H1 (cell line): ENCODE data around the gene SLC39A10. TPM values are rescaled to one million over a fixed set of nuclear protein-coding genes. Genes with fewer than 3 reads are reported as not detected.

Experiments
- CTCF ChIA-PET: fragments of 300-600 bp; sonication (Branson Sonifier 250); formaldehyde crosslinking; loops from one replicate; lab custom pipeline; 2021; ENCODE audit not compliant: partially characterized antibody; lab: Charles Lee
- POLR2A ChIA-PET: fragments of 300-600 bp; sonication (Branson Sonifier 250); formaldehyde crosslinking; loops from one replicate; lab custom pipeline; 2021; ENCODE audit warnings: inconsistent platforms; ENCODE audit not compliant: partially characterized antibody; lab: Charles Lee
- DNase-seq, 2 experiments: peaks; one replicate each; pipeline versions ENCODE4 v3.0.0 to v3.0.0-alpha.2; 2010 to 2022; ENCODE audit warnings: low spot score in 2 of 2, low read depth in 1 of 2, mixed read lengths in 1 of 2
- FAIRE-seq: peaks from 2 replicates; lab custom pipeline; 2011; peaks lifted over from hg19 to GRCh38; lab: Jason Lieb, UNC
- H2AFZ ChIP-seq: 2 replicates; pipeline ENCODE4 v1.8.1; 2012; ENCODE audit warnings: low read length, inconsistent platforms
- H2AK5ac ChIP-seq: 2 replicates; pipeline ENCODE4 v1.6.1; 2013; ENCODE audit warnings: low read depth, low read length
- H2BK120ac ChIP-seq: replicated peaks from 2 replicates; pipeline ENCODE3; 2013; ENCODE audit warnings: low read depth, low read length, inconsistent platforms
- H2BK12ac ChIP-seq: 2 replicates; pipeline ENCODE4 v1.6.1; 2013; ENCODE audit warnings: low read depth, low read length
- H2BK15ac ChIP-seq: 2 replicates; pipeline ENCODE4 v1.6.1; 2013; ENCODE audit warnings: low read length
- H2BK20ac ChIP-seq: 2 replicates; pipeline ENCODE4 v1.6.1; 2013; ENCODE audit warnings: low read length
- H2BK5ac ChIP-seq: 2 replicates; pipeline ENCODE4 v1.6.1; 2013; ENCODE audit warnings: low read depth, low read length
- H3K14ac ChIP-seq: 2 replicates; pipeline ENCODE4 v1.6.1; 2013; ENCODE audit warnings: inconsistent platforms; ENCODE audit not compliant: insufficient read length
- H3K18ac ChIP-seq: 2 replicates; pipeline ENCODE4 v1.6.1; 2013; ENCODE audit warnings: low read length; ENCODE audit errors: extremely low read depth
- H3K23ac ChIP-seq: 2 replicates; pipeline ENCODE4 v1.6.1; 2013; ENCODE audit warnings: inconsistent platforms; ENCODE audit not compliant: insufficient read length
- H3K23me2 ChIP-seq: 2 replicates; pipeline ENCODE4 v1.6.1; 2013; ENCODE audit warnings: low read depth, low read length
- H3K27ac ChIP-seq: 2 replicates; pipeline ENCODE4 v1.6.1; 2011; ENCODE audit warnings: low read depth, low read length, inconsistent platforms
- H3K27me3 ChIP-seq, 4 experiments: replicated peaks in 1 of 4; 1 replicate in 1 of 4; 2 replicates in 3 of 4; pipeline versions ENCODE4 v1.6.1 to v1.8.1; 2011 to 2013; ENCODE audit warnings: low read length in 3 of 4, mild to moderate bottlenecking in 3 of 4, inconsistent platforms in 2 of 4, mixed read lengths in 2 of 4, moderate library complexity in 1 of 4; ENCODE audit not compliant: control insufficient read depth in 3 of 4, insufficient read depth in 3 of 4; ENCODE audit errors: extremely low read depth in 1 of 4
- H3K36me3 ChIP-seq, 4 experiments: 2 replicates each; pipeline versions ENCODE4 v1.6.1 to v1.8.1; 2011 to 2013; ENCODE audit warnings: mild to moderate bottlenecking in 4 of 4, low read length in 3 of 4, moderate library complexity in 2 of 4, control low read depth in 1 of 4, inconsistent platforms in 1 of 4; ENCODE audit not compliant: insufficient read depth in 4 of 4, control insufficient read depth in 2 of 4
- H3K4ac ChIP-seq: replicated peaks from 2 replicates; pipeline ENCODE3; 2013; ENCODE audit warnings: low read length, low read depth, mixed read lengths, inconsistent platforms; ENCODE audit not compliant: insufficient read length
- H3K4me1 ChIP-seq, 4 experiments: replicated peaks in 1 of 4; 1 replicate in 1 of 4; 2 replicates in 3 of 4; pipeline versions ENCODE4 v1.6.1 to v1.8.1; 2011 to 2013; ENCODE audit warnings: low read length in 3 of 4, inconsistent platforms in 2 of 4, mixed read lengths in 1 of 4; ENCODE audit not compliant: insufficient read depth in 4 of 4, control insufficient read depth in 3 of 4
- H3K4me2 ChIP-seq, 2 experiments: 2 replicates each; pipeline versions ENCODE4 v1.6.1 to v1.8.1; 2011 to 2013; ENCODE audit warnings: low read depth in 2 of 2, low read length in 2 of 2, control low read depth in 1 of 2, inconsistent platforms in 1 of 2, mild to moderate bottlenecking in 1 of 2; ENCODE audit not compliant: insufficient read depth in 1 of 2
- H3K4me3 ChIP-seq, 4 experiments: fragments of 200-600, 300-600 bp in 1 of 4; sonication (generic), shearing (Covaris generic), sonication (Bioruptor Twin) in 1 of 4; 2 replicates each; pipeline versions ENCODE4 v1.5.1 to v1.8.1; 2011 to 2016; ENCODE audit warnings: low read length in 4 of 4, low read depth in 3 of 4, control low read depth in 2 of 4, inconsistent platforms in 2 of 4, mild to moderate bottlenecking in 2 of 4, mixed read lengths in 1 of 4, moderate library complexity in 1 of 4; ENCODE audit not compliant: insufficient read depth in 2 of 4; ENCODE audit errors: extremely low read depth in 1 of 4
- H3K56ac ChIP-seq: replicated peaks from 2 replicates; pipeline ENCODE3; 2013; ENCODE audit warnings: low read depth, mild to moderate bottlenecking, mixed read lengths, low read length, inconsistent platforms; ENCODE audit not compliant: insufficient read length
- H3K79me1 ChIP-seq: 2 replicates; pipeline ENCODE4 v1.6.1; 2013; ENCODE audit warnings: low read depth, low read length, control low read depth
- H3K79me2 ChIP-seq, 2 experiments: 2 replicates each; pipeline versions ENCODE4 v1.6.1 to v1.8.1; 2012 to 2013; ENCODE audit warnings: low read length in 2 of 2, mild to moderate bottlenecking in 2 of 2, inconsistent platforms in 1 of 2; ENCODE audit not compliant: insufficient read depth in 2 of 2, control insufficient read depth in 1 of 2
- H3K9ac ChIP-seq, 4 experiments: replicated peaks in 1 of 4; 1 replicate in 1 of 4; 2 replicates in 3 of 4; pipeline versions ENCODE4 v1.6.1 to v1.8.1; 2011 to 2013; ENCODE audit warnings: low read depth in 3 of 4, low read length in 3 of 4, control low read depth in 2 of 4, mild to moderate bottlenecking in 2 of 4, moderate library complexity in 2 of 4, inconsistent platforms in 1 of 4; ENCODE audit errors: extremely low read depth in 1 of 4
- H3K9me3 ChIP-seq, 2 experiments: 2 replicates each; pipeline versions ENCODE4 v1.6.1 to v1.8.1; 2012 to 2013; ENCODE audit warnings: mild to moderate bottlenecking in 2 of 2, moderate library complexity in 2 of 2, control low read depth in 1 of 2, inconsistent platforms in 1 of 2, low read depth in 1 of 2, low read length in 1 of 2, mixed read lengths in 1 of 2; ENCODE audit not compliant: insufficient read depth in 2 of 2
- H4K20me1 ChIP-seq, 2 experiments: replicated peaks in 1 of 2; 2 replicates each; pipeline versions ENCODE3 to v1.8.1; 2011 to 2013; ENCODE audit warnings: inconsistent platforms in 2 of 2, low read length in 2 of 2, mild to moderate bottlenecking in 1 of 2; ENCODE audit not compliant: insufficient read depth in 2 of 2, control insufficient read depth in 1 of 2
- H4K5ac ChIP-seq: 2 replicates; pipeline ENCODE4 v1.6.1; 2013; ENCODE audit warnings: low read length, low read depth, mixed read lengths, inconsistent platforms; ENCODE audit not compliant: insufficient read length
- H4K8ac ChIP-seq: 2 replicates; pipeline ENCODE4 v1.8.0; 2013; ENCODE audit warnings: mild to moderate bottlenecking, moderate library complexity, low read length, inconsistent platforms; ENCODE audit not compliant: insufficient read depth; ENCODE audit errors: extremely low read depth
- H4K91ac ChIP-seq: replicated peaks from 2 replicates; pipeline ENCODE3; 2013; ENCODE audit warnings: low read length, mixed read lengths, inconsistent platforms; ENCODE audit not compliant: insufficient read length
- FOSL1 ChIP-seq: IDR thresholded peaks from 2 replicates; pipeline ENCODE4 v1.6.1; 2011; ENCODE audit warnings: mild to moderate bottlenecking, low read depth, low read length, moderate library complexity; ENCODE audit not compliant: insufficient read depth
- KDM1A ChIP-seq: fragments of 200-600, 300-600 bp; sonication (generic); IDR thresholded peaks from 2 replicates; pipeline ENCODE4 v1.7.1; 2016; ENCODE audit warnings: mild to moderate bottlenecking, low read length, borderline replicate concordance
- PHF8 ChIP-seq: fragments of 200-600 bp; sonication (generic); conservative IDR thresholded peaks from 2 replicates; pipeline ENCODE4 v1.7.1; 2012; ENCODE audit warnings: low read depth, mild to moderate bottlenecking, inconsistent platforms, low read length, moderate library complexity
- YY1 ChIP-seq: IDR thresholded peaks from 2 replicates; pipeline ENCODE4 v1.6.1; 2011; ENCODE audit warnings: low read depth, mild to moderate bottlenecking, low read length
- WGBS, 2 experiments: shearing (Covaris generic) in 1 of 2; methylation state at CpG; one replicate each; pipeline versions ENCODE4 v1.1.6 to v1.1.7; 2013 to 2015; ENCODE audit warnings: low lambda C conversion rate in 2 of 2, mixed read lengths in 2 of 2, inconsistent platforms in 1 of 2, low coverage in 1 of 2, missing lambda C conversion rate in 1 of 2; ENCODE audit not compliant: insufficient replicate concordance in 2 of 2, insufficient coverage in 1 of 2, insufficient read length in 1 of 2; ENCODE audit errors: extremely low coverage in 1 of 2, missing lambda C conversion rate in 1 of 2; 5-methylcytosine and 5-hydroxymethylcytosine counted together
- polyA plus RNA-seq, 7 experiments: library from polyadenylated mRNA; depleted of rRNA in 3 of 7; stranded (reverse) in 5 of 7; unstranded in 2 of 7; fragments of >200 nt in 5 of 7; fragments of 200-250 nt in 2 of 7; gene quantifications; 1 replicate in 5 of 7; 2 replicates in 1 of 7; 4 replicates in 1 of 7; pipeline versions ENCODE4 v1.2.1 to v1.2.3, GENCODE V29; 2011 to 2013; ENCODE audit warnings: missing spikeins in 2 of 7, mixed read lengths in 2 of 7
- total RNA-seq: library from RNA; stranded (reverse); fragmentation: NEBNext Ultra II Directional; extraction: Animal tissue kit (Norgen Biotek cat#: 25700); gene quantifications from 2 replicates; pipeline ENCODE4 v1.2.1, GENCODE V29; 2021

SLC39A10 gene
- total and polyA plus RNA-seq, 2 of the 8 experiments (the other 6 are each of a cell fraction or from before 2014, with no cell fraction given): 68.1 to 234 TPM

- H4K5ac ChIP-seq: no peak overlapping the region
- no peak overlapping the region for H4K8ac ChIP-seq
- no peak overlapping the region for H3K4me3 ChIP-seq
- H2BK20ac ChIP-seq: no peak overlapping the region
- H2BK15ac ChIP-seq: no peak overlapping the region
- no peaks in the 10 kb centered on the region for H3K79me1 ChIP-seq
- no peak overlapping the region for H3K23ac ChIP-seq
- H2BK120ac ChIP-seq: no peak overlapping the region
- 92% methylated on average over 3 of the region's 3 CpGs; no CpG with 5 or more reads in 1 of the 2 experiments for WGBS, 2 experiments
- no peak overlapping the region for H2BK12ac ChIP-seq
- H3K36me3 ChIP-seq: no peaks in the 10 kb centered on the region
- ChIA-PET POLR2A (interaction anchor here (0.8 kb wide), 1 partner anchor 77 kb away, joined by 3 read pairs; no protein-coding TSS in a partner anchor), CTCF (interaction anchor here (0.5 to 2.0 kb wide), 10 partner anchors 13 to 308 kb away, joined by 3 to 7 read pairs (median 3); no protein-coding TSS in a partner anchor)
- H4K91ac ChIP-seq: no peak overlapping the region
- no peak overlapping the region for H2AK5ac ChIP-seq
- no peak overlapping the region for H3K27ac ChIP-seq
- FAIRE-seq (no peak), DNase-seq (no peak)
- H3K18ac ChIP-seq: no peak overlapping the region
- no peak overlapping the region for H3K9ac ChIP-seq
- H2AFZ ChIP-seq: no peak overlapping the region
- H3K79me2 ChIP-seq: no peaks in the 10 kb centered on the region
- H3K14ac ChIP-seq: no peak overlapping the region
- H3K23me2 ChIP-seq: no peaks in the 10 kb centered on the region; the same call in 1 of the 2 replicates
- TF ChIP-seq YY1: no peak
- no peak for TF ChIP-seq KDM1A
- no peak for TF ChIP-seq FOSL1
- no peak for TF ChIP-seq PHF8
- H3K4ac ChIP-seq: no peak overlapping the region
- H3K4me1 ChIP-seq: no peaks in the 10 kb centered on the region
- no peak overlapping the region for H3K56ac ChIP-seq
- no peaks in the 10 kb centered on the region for H3K27me3 ChIP-seq
- H3K4me2 ChIP-seq: no peak overlapping the region
- no peaks in the 10 kb centered on the region for H4K20me1 ChIP-seq
- no peaks in the 10 kb centered on the region; a peak in 1 of 4 replicates for H3K9me3 ChIP-seq
- no peak overlapping the region for H2BK5ac ChIP-seq
Observed at GRCh38 chr2:195758846-195759245, 101.8 kb downstream of the SLC39A10 start.
